Hematopoietic multipotent progenitor cell treated with erythropoietin and hydrocortisone succinate and interleukin-3 and kit ligand, for 8 days (in vitro differentiated cells): ENCODE results near the gene MEFV.
"Not testable (repeated sequence)": the region's sequence is repeated elsewhere in the genome, so short reads cannot be mapped to it uniquely, and the experiment has no call there.

ENCODE experiments used
- DNase-seq: peaks from one replicate; pipeline ENCODE4 v3.0.0-alpha.2; 2015

The MEFV gene

DNA sequence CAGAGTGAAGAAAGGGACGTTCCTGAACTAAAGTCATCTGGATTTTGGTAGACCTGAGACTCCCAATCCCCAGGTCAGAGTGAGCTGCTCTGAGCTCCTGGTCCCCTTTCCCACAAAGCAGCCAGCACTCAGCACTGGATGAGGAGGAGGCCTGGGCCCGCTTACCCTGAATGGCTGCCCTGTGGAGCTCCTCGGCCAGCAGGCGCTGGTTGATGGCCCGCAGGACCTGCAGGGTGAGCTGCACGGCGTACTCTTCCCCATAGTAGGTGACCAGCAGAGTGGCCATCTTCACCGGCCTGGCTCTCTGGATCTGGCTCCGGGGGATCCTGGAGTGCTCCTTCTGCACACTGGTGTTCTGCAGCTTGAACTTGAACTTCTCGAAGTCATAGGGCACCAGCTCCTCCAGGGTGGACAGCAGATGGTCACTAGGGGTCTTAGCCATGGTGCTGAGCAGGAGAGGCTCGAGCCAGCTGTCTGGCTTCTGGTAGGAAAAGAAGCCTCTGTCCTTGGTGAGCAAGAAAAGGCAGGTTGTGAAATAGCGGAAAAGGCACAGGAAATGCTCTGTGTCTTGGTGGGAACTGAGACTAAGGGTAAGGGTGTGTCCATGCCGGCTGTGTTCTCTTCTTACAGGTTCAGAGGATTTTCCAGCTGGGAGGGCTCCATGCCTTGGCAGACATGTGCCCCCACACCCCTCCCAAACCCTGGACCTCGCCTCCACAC, at the start of gene MEFV:
Gene MEFV (minus strand): TSS at position 488 of the 720 bp plus-strand sequence. CDS start 46 bp downstream, at position 442.
- DNase-seq: no peak

- DNase-seq: peak; percentile 16
Observed at GRCh38 chr16:3306078-3306477, 49.6 kb upstream of the MEFV start.

DNA sequence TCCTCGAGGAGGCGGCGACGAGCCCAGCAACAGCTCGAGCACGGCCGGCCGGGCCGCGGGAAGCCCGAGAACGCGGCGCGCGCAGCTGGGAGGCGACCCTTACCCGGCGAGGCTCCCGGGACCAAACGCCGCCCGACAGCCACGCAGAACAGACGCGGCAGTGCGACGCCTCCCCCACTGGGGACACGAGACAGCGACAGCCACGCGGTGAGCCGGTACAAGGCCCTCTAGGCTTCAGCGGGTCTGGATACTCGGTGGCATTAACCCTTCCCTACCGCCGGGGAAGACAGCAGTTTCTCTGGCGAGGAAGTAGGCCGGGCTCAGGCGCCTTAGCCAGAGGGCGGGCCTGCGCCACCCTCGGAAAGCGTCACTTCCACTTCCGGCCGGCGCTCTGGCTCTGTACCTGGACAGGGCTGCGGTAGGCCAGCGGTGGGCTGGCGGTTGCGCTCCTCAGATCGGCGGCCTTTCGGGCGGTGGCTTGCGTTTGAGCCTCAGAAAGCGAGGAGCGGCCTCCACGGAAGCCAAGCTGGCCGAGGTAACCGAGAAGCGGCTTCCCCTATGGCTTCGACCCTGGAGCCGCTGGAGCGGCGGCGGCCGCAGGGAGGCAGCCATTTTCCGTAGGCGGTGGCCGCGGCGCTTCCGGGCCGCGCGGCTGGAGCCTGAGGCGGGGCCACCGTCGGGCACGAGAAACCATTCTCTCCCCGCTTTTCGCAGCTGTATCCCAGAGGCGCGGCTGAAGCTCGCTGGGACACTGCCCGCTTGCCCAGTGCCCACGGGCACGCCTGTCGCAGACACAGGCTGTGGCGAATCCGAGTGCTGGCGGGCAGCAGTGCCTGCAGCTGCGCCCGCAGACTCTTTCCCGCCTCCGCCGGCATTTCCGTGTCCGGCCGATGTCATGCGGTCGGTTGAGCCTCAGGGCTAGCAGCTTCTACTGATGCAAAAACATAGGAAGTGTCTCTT, 49.0 kb upstream of the MEFV start, which contains the start of the genes TIGD7 and ZNF75A:
Gene TIGD7 (minus strand): TSS at position 322 of the 960 bp plus-strand sequence. CDS start 4,816 bp downstream, outside the sequence.
Gene ZNF75A (plus strand): TSS at position 389 of the 960 bp plus-strand sequence. CDS start 2,932 bp downstream, outside the sequence.
- DNase-seq: peak; percentile 92

DNA sequence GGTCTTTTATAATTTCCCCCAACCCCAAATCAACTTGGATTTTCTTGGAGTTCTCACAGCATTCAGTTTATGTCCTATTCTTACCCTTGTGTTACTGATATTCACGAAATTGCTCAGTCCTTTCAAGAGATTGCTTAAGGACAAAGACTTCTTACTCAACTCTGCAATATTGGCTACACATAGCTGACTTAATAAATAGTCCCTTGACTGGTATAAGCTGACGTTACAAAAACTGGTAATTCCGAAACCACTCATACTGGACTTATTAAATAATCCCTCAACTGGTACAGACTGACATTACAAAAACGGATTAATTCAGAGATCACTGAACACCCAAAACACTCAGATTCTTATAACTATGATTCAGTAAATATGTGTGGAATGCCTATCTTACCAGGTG, 47.9 kb upstream of the MEFV start:
- DNase-seq: peak; percentile 18

DNA sequence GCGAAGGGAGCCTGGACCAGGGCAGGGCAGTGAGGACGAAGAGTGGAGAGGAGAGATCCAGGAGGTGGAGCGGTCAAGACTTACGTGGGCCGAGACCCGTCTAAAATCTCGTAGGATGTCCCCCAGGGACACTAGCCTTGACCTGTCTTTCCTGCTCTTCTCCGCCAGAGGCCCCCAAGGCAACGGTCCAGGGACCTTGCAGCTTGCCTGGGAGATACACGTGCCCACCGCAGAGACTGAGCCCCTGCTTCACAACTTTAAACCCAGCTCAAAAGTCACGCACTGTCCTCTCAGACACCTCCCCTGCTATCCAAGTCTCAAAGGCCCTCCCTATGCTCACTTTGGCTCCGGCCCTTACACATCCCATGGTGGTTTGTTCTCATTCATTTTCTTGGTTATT, 39.4 kb upstream of the MEFV start:
- no peak for DNase-seq

- no peak for DNase-seq
Observed at GRCh38 chr16:3295209-3295608, 38.8 kb upstream of the MEFV start.

DNA sequence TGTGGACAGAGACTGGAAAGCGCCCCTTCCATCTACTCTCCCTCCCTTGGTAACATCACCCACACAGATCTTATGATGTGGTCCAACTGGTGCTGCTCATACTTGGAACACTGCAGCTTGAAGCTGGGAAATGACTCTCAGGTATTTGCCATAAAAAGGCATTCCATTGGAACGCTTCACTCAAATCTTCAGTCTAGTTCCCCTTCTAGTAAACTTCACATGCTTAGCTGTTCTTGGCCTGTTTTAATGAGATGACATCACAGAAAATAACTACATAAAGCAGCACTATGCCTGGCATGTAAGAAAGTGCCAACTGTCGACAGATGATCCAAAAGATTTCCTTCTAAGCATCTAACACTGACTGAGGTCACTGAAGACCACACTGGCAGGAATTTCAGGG, 36.2 kb upstream of the MEFV start:
- no peak for DNase-seq

- no peak for DNase-seq
Observed at GRCh38 chr16:3289998-3290673, 33.7 kb upstream of the MEFV start.

GRCh38 chr16:3285131-3285530, 28.7 kb upstream of the MEFV start:
- no peak for DNase-seq

DNA sequence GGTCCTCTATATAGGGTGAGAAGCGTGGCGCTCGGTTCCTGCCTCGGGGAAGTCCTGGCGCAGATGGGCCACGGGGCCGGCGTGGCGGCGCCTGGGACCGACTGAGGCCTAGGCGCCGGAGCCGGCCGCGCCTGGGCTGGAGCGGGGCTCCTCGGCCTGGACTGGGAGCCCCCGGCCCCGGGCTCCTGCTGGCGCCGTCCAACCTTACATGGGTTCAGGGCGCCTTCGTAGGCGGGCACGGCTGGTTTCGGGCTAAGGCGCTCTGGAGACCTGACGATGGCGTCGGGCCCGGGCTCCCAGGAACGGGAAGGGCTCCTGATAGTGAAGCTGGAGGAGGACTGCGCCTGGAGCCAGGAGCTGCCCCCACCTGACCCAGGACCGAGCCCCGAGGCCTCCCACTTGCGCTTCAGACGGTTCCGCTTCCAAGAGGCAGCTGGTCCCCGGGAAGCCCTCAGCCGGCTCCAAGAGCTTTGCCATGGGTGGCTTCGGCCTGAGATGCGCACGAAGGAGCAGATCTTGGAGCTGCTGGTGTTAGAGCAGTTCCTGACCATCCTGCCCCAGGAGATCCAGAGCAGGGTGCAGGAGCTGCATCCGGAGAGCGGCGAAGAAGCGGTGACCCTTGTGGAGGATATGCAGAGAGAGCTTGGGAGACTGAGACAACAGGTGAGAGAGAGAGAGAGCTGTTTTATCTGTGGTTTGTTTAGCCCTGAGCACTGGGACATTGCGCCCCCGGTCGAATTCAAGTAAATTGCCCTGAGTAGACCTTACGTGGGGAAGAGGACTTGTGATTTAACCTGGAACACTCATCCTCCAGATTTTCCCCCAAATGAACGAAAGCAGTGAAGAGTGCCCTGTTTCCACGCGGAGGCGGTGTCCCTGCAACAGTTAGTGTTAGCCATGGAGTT, 27.4 kb upstream of the MEFV start:
- no peak for DNase-seq

DNA sequence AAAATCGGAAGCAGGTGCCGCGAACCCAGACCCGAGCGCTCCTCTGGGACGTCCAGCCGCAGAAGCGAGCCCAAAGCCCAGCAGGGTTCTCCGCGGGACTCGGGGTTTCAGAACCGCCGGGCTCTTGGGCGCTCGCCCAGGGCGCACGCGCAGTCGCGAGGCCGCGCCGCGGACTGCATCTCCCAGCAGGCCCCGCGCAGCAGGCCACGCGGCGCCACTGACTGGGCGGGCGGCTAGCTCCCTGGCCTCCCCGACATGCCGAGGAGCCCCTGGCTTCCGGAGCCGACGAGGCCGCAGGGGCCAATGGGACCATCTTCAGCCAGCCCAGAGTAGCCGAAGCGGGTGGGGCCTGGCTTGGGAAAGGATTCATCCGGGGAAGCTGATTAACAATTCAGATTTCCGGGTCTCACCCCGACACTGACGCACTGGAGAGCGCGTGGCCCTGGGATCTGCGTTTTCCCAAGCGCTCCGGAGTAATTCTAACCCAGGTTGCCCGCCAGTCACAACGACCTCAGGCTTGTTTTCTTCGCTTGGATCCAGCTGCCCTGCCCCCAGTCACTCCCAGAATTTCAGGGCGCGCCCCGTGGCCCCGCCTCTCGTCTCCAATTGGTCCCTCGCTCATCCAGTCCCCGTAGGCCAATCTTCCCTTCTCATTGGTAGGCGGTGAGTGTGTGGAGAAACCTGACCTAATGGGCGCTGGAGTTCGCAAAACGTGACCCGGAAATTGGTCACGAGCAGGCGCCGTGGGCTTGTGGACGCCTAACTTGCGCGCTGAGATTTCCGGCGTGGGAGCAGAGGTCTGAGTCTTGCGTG, 26.5 kb upstream of the MEFV start, which contains the start of gene ZNF263:
Gene ZNF263 (plus strand): TSS at position 762 of the 813 bp plus-strand sequence. CDS start 328 bp downstream, outside the sequence.
- DNase-seq: peak; percentile 99

- DNase-seq: peak; percentile 83
Observed at GRCh38 chr16:3282103-3282729, 25.8 kb upstream of the MEFV start.

DNA sequence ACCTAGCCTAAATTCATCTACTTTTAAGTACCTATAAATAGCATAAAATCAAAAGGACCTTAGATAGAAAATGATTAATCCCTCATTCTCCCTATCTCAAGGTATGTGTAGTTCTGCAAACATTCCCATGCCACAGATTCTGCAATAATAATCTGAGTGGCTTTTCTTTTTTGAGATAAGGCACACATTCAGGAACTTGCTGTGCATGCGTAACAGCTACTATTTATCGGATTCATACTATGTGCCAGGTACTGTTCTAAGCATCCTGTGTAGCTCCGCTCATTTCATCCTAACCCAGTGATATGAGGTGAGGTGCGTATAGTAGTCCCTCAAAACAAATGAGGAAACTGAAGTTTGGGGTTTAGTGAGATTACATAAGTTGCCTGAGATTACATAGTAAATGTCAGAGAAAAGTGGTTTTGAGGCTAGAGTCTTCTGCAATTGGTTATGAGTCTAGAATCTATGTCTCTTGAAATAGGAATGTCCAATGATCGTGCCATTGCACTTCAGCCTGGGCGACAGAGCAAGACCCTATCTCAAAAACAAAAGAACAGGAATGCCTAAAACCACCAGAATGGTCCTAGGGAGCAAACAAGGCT, 24.9 kb upstream of the MEFV start:
- no peak for DNase-seq

- no peak for DNase-seq
Observed at GRCh38 chr16:3276679-3277078, 20.2 kb upstream of the MEFV start.

GRCh38 chr16:3274947-3275346, 18.5 kb upstream of the MEFV start:
- no peak for DNase-seq

GRCh38 chr16:3274490-3274889, 18.1 kb upstream of the MEFV start:
- DNase-seq: no peak

GRCh38 chr16:3271281-3271680, 14.8 kb upstream of the MEFV start:
- DNase-seq: not testable (repeated sequence)

GRCh38 chr16:3270718-3271117, 14.3 kb upstream of the MEFV start:
- DNase-seq: not testable (repeated sequence)

GRCh38 chr16:3268294-3268693, 11.9 kb upstream of the MEFV start:
- DNase-seq: no peak
